Heart left ventricle (tissue), 16 donors: ENCODE results near the gene GTSE1. TPM values are rescaled to one million over a fixed set of nuclear protein-coding genes. Genes with fewer than 3 reads are reported as not detected.

Source experiments
- ATAC-seq, 4 donors: fragments of 200-7000 bp; cut with Tn5 transposase; one replicate each; pipeline ENCODE4 v1.9.1; 2020 to 2022; ENCODE audit warnings: moderate library complexity in 4 of 4, mild to moderate bottlenecking in 3 of 4, moderate number of reproducible peaks in 1 of 4
- DNase-seq, 5 donors: peaks; one replicate each; pipeline ENCODE4 v3.0.0-alpha.2; 2020
- H3K27ac ChIP-seq, 12 donors: fragments of 200-600 bp; sonication (generic) in 4 of 12; one replicate each; pipeline versions ENCODE4 v1.5.0 to v1.8.0; 2016 to 2022; ENCODE audit warnings: mild to moderate bottlenecking in 2 of 12
- H3K27me3 ChIP-seq, 9 donors: fragments of 200-600 bp; sonication (generic) in 2 of 9; one replicate each; pipeline versions ENCODE4 v1.5.1 to v1.8.0; 2016 to 2022; ENCODE audit warnings: mild to moderate bottlenecking in 3 of 9
- H3K36me3 ChIP-seq, 9 donors: fragments of 200-600 bp; sonication (generic) in 2 of 9; one replicate each; pipeline versions ENCODE4 v1.5.0 to v1.8.0; 2018 to 2022; ENCODE audit warnings: mild to moderate bottlenecking in 2 of 9
- H3K4me1 ChIP-seq, 12 donors: fragments of 200-600 bp; sonication (generic) in 4 of 12; one replicate each; pipeline versions ENCODE4 v1.5.0 to v1.8.0; 2016 to 2022; ENCODE audit warnings: mild to moderate bottlenecking in 3 of 12
- H3K4me3 ChIP-seq, 12 donors: fragments of 200-600 bp; sonication (generic) in 4 of 12; one replicate each; pipeline versions ENCODE4 v1.5.0 to v1.8.0; 2017 to 2022; ENCODE audit warnings: mild to moderate bottlenecking in 9 of 12, moderate library complexity in 4 of 12
- H3K9me3 ChIP-seq, 12 donors: fragments of 200-600 bp; sonication (generic) in 4 of 12; one replicate each; pipeline versions ENCODE4 v1.5.0 to v1.8.0; 2016 to 2022; ENCODE audit warnings: mild to moderate bottlenecking in 1 of 12
- POLR2A ChIP-seq, 2 donors: fragments of 450-650 bp; IDR thresholded peaks; one replicate each; pipeline ENCODE4 v1.6.1; 2017; ENCODE audit warnings: antibody characterized with exemption in 2 of 2, mild to moderate bottlenecking in 2 of 2, moderate library complexity in 2 of 2
- WGBS, 4 donors: extraction: QIAGEN DNeasy Blood & Tissue Kit in 2 of 4; methylation state at CpG; one replicate each; pipeline versions ENCODE4 v1.1.5 to v1.1.7; 2013 to 2018; 5-methylcytosine and 5-hydroxymethylcytosine counted together
- intact Hi-C, 10 donors: fragments of 100-400 bp; cut with DNase I; formaldehyde crosslinking; loops; one replicate each; pipeline versions ENCODE4 v1.11.1 to v1.14.2; 2022
- polyA plus RNA-seq, 2 donors: library from polyadenylated mRNA; stranded (reverse); fragments of 200-250 nt; gene quantifications; one replicate each; pipeline ENCODE4 v1.2.3, GENCODE V29; 2013
- total RNA-seq, 9 donors: library from RNA; depleted of rRNA in 2 of 9; stranded (reverse); fragments of >200 nt in 2 of 9; fragmentation: NEBNext Ultra II Directional in 3 of 9; extraction: Animal tissue kit (Norgen Biotek cat#: 25700) in 3 of 9; gene quantifications; one replicate each; pipeline versions ENCODE4 v1.1.0 to v1.2.4, GENCODE V29; 2016 to 2023
- TF ChIP-seq, protein P1 (sequence below), 12 donors: fragments of 200-600 bp; sonication (generic) in 4 of 12; IDR thresholded peaks; one replicate each; pipeline versions ENCODE4 v1.5.0 to v1.8.0; 2018 to 2022; ENCODE audit warnings: antibody characterized with exemption in 12 of 12, mild to moderate bottlenecking in 5 of 12
- donor health status: ischemic (EF 13 %, LVEDD 7.1; RV severe dilation, severe dysfunction).
- donor health status: healthy with polysubstance abuse.
- donor health status: DM: no; HTN: yes; CAD: no.
- donor health status: DM: no; HTN: no; CAD: no.
- donor health status: ischemic (EF 25% LVEDD 6.9; RV normal size, moderate dysfunction).
- donor health status: ischemic (EF 25% LVEDD 5.7; RV mildly dilated, moderate dysfunction).
- donor health status: healthy.
- donor health status: DM: yes; HTN: yes; CAD: no.
- donor health status: ischemic (EF 35%, LVEDD 5.7; RV mildly dilated, moderate dysfunction).
- donor health status: nonischemic (EF 11% LVEDD 7.7; RV severe dilation, severe dysfunction).
- donor health status: DM: yes; HTN: yes; CAD: no.
- donor health status: PGD.
- donor health status: ischemic (EF 29% LVEDD 5.4; RV normal size, mild dysfunction).
- donor health status: nonischemic (EF 23%, LVEDD 6.1; RV moderate dilation, normal function).

Gene GTSE1
- total and polyA plus RNA-seq, 11 donors, result 0.19 to 6.9 (median 0.59) TPM; not detected in 1

DNA sequence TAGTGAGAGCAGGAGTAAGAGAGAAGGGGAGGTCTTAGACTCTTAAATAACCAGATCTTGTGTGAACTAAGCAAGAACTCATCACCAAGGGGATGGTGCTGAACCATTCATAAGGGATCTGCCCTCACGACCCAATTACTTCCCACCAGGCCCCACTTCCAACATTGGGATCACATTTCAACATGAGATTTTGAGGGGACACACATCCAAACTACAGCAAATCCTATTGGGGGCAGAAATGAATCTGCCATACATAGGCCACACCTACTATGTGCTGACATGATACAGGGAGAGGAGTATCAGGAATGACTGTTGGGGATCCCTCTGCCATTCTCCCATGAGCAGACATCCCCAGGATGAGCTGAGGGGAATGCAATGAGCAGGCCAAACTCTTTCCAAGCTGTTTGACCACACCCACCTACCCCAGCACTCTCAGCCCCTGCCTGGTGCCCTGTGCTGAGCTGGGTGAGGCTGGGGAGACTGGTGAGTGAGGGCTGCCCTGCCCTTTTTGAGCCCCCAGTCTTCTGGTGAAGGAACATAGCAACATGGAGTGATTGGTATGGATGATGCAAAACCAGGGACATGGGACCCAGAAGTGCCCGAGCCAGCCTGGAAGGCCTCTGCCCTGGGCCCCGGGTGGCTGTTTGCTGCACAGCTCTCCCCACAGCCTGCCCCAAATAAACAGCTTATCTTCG is 1.2 kb upstream of the GTSE1 start:
- Histone ChIP-seq H3K27me3 (no peaks in the 10 kb centered on the region), H3K4me1 (peaks cover 0 to 37% (median 16%) of the 10 kb centered on the region in 12 donors), H3K36me3 (peaks cover 0 to 29% (median 20%) of the 10 kb centered on the region in 9 donors), H3K27ac (peak overlapping the region in 10 of 12 donors; percentile 85 to 99 (median 88)), H3K4me3 (peak overlapping the region in 8 of 12 donors; percentile 53 to 74 (median 63)), H3K9me3 (peaks cover 0 to 7% (median 0%) of the 10 kb centered on the region in 12 donors)
- ATAC-seq (no peak), DNase-seq (no peak)
- WGBS, 4 donors, result 62 to 76% (median 69%) methylated on average over 3 to 4 of the region's 4 CpGs
- intact Hi-C loops, result loop anchor here in 6 of 10 donors (5.0 kb wide), 5 partner anchors 38 to 173 kb away; partner anchors contain the start of genes CDPF1 (in 1 of the 6) and PPARA (in 1 of the 6)
- TF ChIP-seq POLR2A (IDR thresholded peaks at IDR 0.05), result no peak
- TF ChIP-seq, protein P1, sequence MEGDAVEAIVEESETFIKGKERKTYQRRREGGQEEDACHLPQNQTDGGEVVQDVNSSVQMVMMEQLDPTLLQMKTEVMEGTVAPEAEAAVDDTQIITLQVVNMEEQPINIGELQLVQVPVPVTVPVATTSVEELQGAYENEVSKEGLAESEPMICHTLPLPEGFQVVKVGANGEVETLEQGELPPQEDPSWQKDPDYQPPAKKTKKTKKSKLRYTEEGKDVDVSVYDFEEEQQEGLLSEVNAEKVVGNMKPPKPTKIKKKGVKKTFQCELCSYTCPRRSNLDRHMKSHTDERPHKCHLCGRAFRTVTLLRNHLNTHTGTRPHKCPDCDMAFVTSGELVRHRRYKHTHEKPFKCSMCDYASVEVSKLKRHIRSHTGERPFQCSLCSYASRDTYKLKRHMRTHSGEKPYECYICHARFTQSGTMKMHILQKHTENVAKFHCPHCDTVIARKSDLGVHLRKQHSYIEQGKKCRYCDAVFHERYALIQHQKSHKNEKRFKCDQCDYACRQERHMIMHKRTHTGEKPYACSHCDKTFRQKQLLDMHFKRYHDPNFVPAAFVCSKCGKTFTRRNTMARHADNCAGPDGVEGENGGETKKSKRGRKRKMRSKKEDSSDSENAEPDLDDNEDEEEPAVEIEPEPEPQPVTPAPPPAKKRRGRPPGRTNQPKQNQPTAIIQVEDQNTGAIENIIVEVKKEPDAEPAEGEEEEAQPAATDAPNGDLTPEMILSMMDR (IDR thresholded peaks at IDR 0.05), result no peak

DNA sequence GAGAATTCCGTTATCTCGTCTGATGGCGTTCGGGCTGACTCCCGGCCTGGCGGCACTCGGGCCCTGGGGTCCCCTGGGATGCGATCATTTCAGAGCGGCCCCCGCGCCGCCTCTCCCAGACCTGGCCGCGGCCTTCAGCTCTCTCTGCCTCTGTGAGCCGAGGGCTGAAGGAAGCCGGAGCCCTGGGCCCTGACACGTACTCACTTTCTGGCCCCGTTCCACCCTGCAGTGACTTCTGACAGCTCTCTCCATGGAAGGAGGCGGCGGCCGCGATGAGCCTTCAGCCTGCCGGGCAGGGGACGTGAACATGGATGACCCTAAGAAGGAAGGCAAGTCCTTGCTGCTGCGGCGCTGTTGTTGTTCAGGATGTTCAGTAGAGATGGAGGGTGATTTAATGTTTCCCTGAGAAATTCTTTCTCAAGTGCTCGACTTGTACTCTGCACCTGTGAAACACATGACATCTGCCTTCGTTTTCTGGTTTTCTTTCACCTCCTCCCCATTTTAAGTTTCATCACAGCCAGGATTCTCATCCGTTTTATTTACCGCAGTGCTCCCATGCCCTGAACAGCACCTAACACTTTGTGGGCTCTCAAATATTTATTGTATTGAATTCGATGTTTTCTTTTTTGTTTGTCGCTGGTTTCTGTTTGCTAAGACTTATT is 612 bp downstream of the GTSE1 start:
- TF ChIP-seq, protein P1 (IDR thresholded peaks at IDR 0.05), result no peak
- no peak for TF ChIP-seq POLR2A (IDR thresholded peaks at IDR 0.05)
- WGBS, 4 donors, result 6 to 8% (median 8%) methylated on average over 24 to 32 of the region's 32 CpGs
- Histone ChIP-seq H3K4me3 (peak overlapping the region; percentile 21 to 74 (median 63)), H3K4me1 (peaks cover 0 to 36% (median 15%) of the 10 kb centered on the region in 12 donors), H3K36me3 (peaks cover 0 to 17% (median 14%) of the 10 kb centered on the region in 9 donors), H3K9me3 (peaks cover 0 to under 1% (median 0%) of the 10 kb centered on the region in 12 donors), H3K27ac (peak overlapping the region in 1 of 12 donors; percentile 85), H3K27me3 (no peaks in the 10 kb centered on the region)
- DNase-seq (no peak), ATAC-seq (peak in 2 of 4 donors; percentile 1 to 4)
- intact Hi-C loops, result loop anchor here in 7 of 10 donors (2.0 to 5.0 kb wide), 6 partner anchors 30 to 175 kb away; partner anchors contain the start of genes CDPF1 (in 1 of the 7) and PPARA (in 1 of the 7)

DNA sequence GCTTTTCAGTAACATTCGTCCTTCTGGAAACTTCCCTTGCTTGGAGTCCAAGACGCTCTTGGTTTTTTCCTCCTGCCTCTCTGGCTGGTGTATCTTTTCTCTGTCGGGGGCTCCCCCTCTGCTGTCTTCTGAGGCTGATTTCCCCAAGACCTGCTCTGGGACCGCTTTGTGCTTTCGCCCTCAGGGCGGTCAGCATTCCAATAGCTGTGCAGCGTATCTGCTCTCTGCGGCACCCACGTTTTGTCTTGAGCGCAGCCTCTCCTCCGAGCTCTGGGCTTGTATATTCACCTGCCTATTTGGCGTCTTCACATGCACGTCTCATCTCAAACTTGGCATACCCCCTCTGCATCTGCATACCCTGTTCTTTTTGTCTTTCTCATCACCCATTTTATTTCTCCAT is 2.4 kb downstream of the GTSE1 start:
- Histone ChIP-seq H3K36me3 (no peaks in the 10 kb centered on the region), H3K27ac (no peak overlapping the region), H3K27me3 (no peaks in the 10 kb centered on the region), H3K4me1 (peaks cover 0 to 23% (median 15%) of the 10 kb centered on the region in 12 donors), H3K9me3 (no peaks in the 10 kb centered on the region), H3K4me3 (peak overlapping the region in 2 of 12 donors; percentile 1 to 28)
- ATAC-seq (no peak), DNase-seq (no peak)
- intact Hi-C loops, result loop anchor here in 6 of 10 donors (5.0 kb wide), 5 partner anchors 42 to 177 kb away; partner anchors contain the start of genes CDPF1 (in 1 of the 6) and PPARA (in 1 of the 6)
- TF ChIP-seq, protein P1 (IDR thresholded peaks at IDR 0.05), result no peak
- no peak for TF ChIP-seq POLR2A (IDR thresholded peaks at IDR 0.05)
- 82 to 87% (median 85%) methylated on average over 13 of the region's 13 CpGs for WGBS, 4 donors

DNA sequence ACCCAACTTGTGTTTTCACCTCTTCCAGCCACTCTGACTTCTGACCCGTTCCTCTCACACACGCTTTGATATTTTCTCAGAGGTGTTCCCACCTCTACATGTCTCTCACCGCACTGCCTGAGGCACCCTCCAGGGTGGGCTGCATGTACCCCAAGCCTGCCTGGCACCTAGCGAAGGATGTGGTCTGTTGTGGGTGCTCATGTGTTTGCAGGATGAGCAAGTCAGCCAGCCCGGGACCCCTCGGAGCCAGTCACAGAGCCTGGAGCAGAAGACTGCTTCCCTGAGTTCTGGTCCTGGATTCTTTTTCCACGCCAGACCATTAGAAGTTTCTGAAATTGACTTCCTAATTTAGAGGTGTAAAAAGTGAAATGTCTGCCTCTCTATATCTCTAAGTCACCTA is 3.8 kb downstream of the GTSE1 start:
- DNase-seq (peak in 1 of 5 donors; percentile 27), ATAC-seq (no peak)
- intact Hi-C loops, result loop anchor here in 1 of 10 donors (5.0 kb wide), 1 partner anchor 153 kb away; no protein-coding TSS in a partner anchor
- Histone ChIP-seq H3K27ac (no peak overlapping the region), H3K36me3 (no peaks in the 10 kb centered on the region), H3K9me3 (no peaks in the 10 kb centered on the region), H3K4me3 (no peak overlapping the region), H3K27me3 (no peaks in the 10 kb centered on the region), H3K4me1 (peaks cover 0 to 21% (median 15%) of the 10 kb centered on the region in 12 donors)
- WGBS, 4 donors, result 94 to 98% (median 97%) methylated on average over 7 of the region's 7 CpGs
- TF ChIP-seq POLR2A (IDR thresholded peaks at IDR 0.05), result no peak
- TF ChIP-seq, protein P1 (IDR thresholded peaks at IDR 0.05), result no peak
